Liver (tissue), 9 donors: ENCODE measurements around the gene NRF1. TPM values are rescaled to one million over a fixed set of nuclear protein-coding genes. Genes with fewer than 3 reads are reported as not detected.

Experiments
- DNase-seq: peaks from one replicate; pipeline ENCODE4 v3.0.0-alpha.2; 2017; ENCODE audit warnings: low spot score
- H3K27ac ChIP-seq, 2 donors: one replicate each; pipeline ENCODE4 v1.7.0; 2013; ENCODE audit warnings: inconsistent platforms in 2 of 2, low read length in 2 of 2, control low read depth in 1 of 2, low read depth in 1 of 2, mild to moderate bottlenecking in 1 of 2
- H3K27me3 ChIP-seq, 4 donors: one replicate each; pipeline versions ENCODE4 v1.6.1 to v1.7.0; 2013; ENCODE audit warnings: low read length in 3 of 4, inconsistent platforms in 1 of 4, mild to moderate bottlenecking in 1 of 4, moderate library complexity in 1 of 4; ENCODE audit not compliant: control insufficient read depth in 4 of 4, insufficient read depth in 4 of 4
- H3K36me3 ChIP-seq, 4 donors: one replicate each; pipeline versions ENCODE4 v1.6.1 to v1.7.0; 2013; ENCODE audit warnings: low read length in 3 of 4, mild to moderate bottlenecking in 3 of 4, low read depth in 1 of 4, moderate library complexity in 1 of 4; ENCODE audit not compliant: control insufficient read depth in 4 of 4, insufficient read depth in 3 of 4
- H3K4me1 ChIP-seq, 4 donors: one replicate each; pipeline versions ENCODE4 v1.6.1 to v1.7.0; 2013; ENCODE audit warnings: low read length in 3 of 4, mild to moderate bottlenecking in 3 of 4, moderate library complexity in 1 of 4; ENCODE audit not compliant: control insufficient read depth in 4 of 4, insufficient read depth in 4 of 4
- H3K4me3 ChIP-seq, 3 donors: one replicate each; pipeline versions ENCODE4 v1.6.1 to v1.7.0; 2013; ENCODE audit warnings: low read length in 3 of 3, control low read depth in 1 of 3, low read depth in 1 of 3, mild to moderate bottlenecking in 1 of 3
- H3K9ac ChIP-seq, 2 donors: one replicate each; pipeline ENCODE4 v1.7.0; 2013; ENCODE audit warnings: low read length in 2 of 2, mild to moderate bottlenecking in 2 of 2, moderate library complexity in 2 of 2, control low read depth in 1 of 2, low read depth in 1 of 2
- H3K9me3 ChIP-seq, 4 donors: one replicate each; pipeline versions ENCODE4 v1.6.1 to v1.7.0; 2013; ENCODE audit warnings: low read length in 3 of 4; ENCODE audit not compliant: control insufficient read depth in 4 of 4
- CTCF ChIP-seq: fragments of 150-350 bp; IDR thresholded peaks from 2 replicates; pipeline ENCODE4 v1.5.1; 2017; ENCODE audit warnings: improper control_type of control experiment, low read depth, low read length; ENCODE audit not compliant: missing input control
- EGR1 ChIP-seq, 2 donors: IDR thresholded peaks; 2 replicates each; pipeline ENCODE4 v1.6.1; 2016 to 2018; ENCODE audit warnings: antibody characterized with exemption in 2 of 2, low read depth in 2 of 2
- FOXA1 ChIP-seq: IDR thresholded peaks from 2 replicates; pipeline ENCODE4 v1.6.1; 2016; ENCODE audit warnings: antibody characterized with exemption
- FOXA2 ChIP-seq: IDR thresholded peaks from 2 replicates; pipeline ENCODE4 v1.6.1; 2016; ENCODE audit warnings: antibody characterized with exemption
- GABPA ChIP-seq, 2 donors: IDR thresholded peaks in 1 of 2; conservative IDR thresholded peaks in 1 of 2; 2 replicates each; pipeline ENCODE4 v1.6.1; 2016; ENCODE audit warnings: antibody characterized with exemption in 2 of 2, mild to moderate bottlenecking in 1 of 2, moderate library complexity in 1 of 2
- HNF4A ChIP-seq, 2 donors: conservative IDR thresholded peaks; 2 replicates each; pipeline ENCODE4 v1.6.1; 2016; ENCODE audit warnings: antibody characterized with exemption in 2 of 2, mild to moderate bottlenecking in 2 of 2
- HNF4G ChIP-seq: IDR thresholded peaks from 2 replicates; pipeline ENCODE4 v1.6.1; 2016; ENCODE audit warnings: antibody characterized with exemption
- JUND ChIP-seq, 2 donors: IDR thresholded peaks; 2 replicates each; pipeline ENCODE4 v1.6.1; 2016; ENCODE audit warnings: antibody characterized with exemption in 2 of 2
- MAX ChIP-seq: IDR thresholded peaks from 2 replicates; pipeline ENCODE4 v1.6.1; 2016; ENCODE audit warnings: antibody characterized with exemption
- NR2F2 ChIP-seq: IDR thresholded peaks from 2 replicates; pipeline ENCODE4 v1.6.1; 2016; ENCODE audit warnings: antibody characterized with exemption
- RAD21 ChIP-seq, 2 donors: IDR thresholded peaks; 2 replicates each; pipeline ENCODE4 v1.6.1; 2016; ENCODE audit warnings: antibody characterized with exemption in 2 of 2, mild to moderate bottlenecking in 2 of 2
- RXRA ChIP-seq, 2 donors: IDR thresholded peaks; 2 replicates each; pipeline ENCODE4 v1.6.1; 2017 to 2018; ENCODE audit warnings: antibody characterized with exemption in 2 of 2, mild to moderate bottlenecking in 1 of 2
- SP1 ChIP-seq: IDR thresholded peaks from 2 replicates; pipeline ENCODE4 v1.6.1; 2018; ENCODE audit warnings: antibody characterized with exemption, mild to moderate bottlenecking
- TAF1 ChIP-seq: conservative IDR thresholded peaks from 2 replicates; pipeline ENCODE4 v1.6.1; 2016; ENCODE audit warnings: antibody characterized with exemption, mild to moderate bottlenecking
- YY1 ChIP-seq: IDR thresholded peaks from 2 replicates; pipeline ENCODE4 v1.6.1; 2016; ENCODE audit warnings: antibody characterized with exemption, mild to moderate bottlenecking
- WGBS: extraction: QIAGEN DNeasy Blood & Tissue Kit; methylation state at CpG from one replicate; pipeline ENCODE4 v1.1.7; 2013; 5-methylcytosine and 5-hydroxymethylcytosine counted together
- polyA plus RNA-seq, 2 donors: library from polyadenylated mRNA; stranded (reverse) in 1 of 2; unstranded in 1 of 2; fragments of 200-250 nt in 1 of 2; fragments of >200 nt in 1 of 2; fragmentation: Nextera tagmentation in 1 of 2; extraction: Ambion mirVana in 1 of 2; gene quantifications; one replicate each; pipeline versions ENCODE4 v1.2.1 to v1.2.3, GENCODE V29; 2013 to 2015
- total RNA-seq, 2 donors: library from RNA; depleted of rRNA; stranded (reverse); fragments of >200 nt; gene quantifications; one replicate each; pipeline ENCODE4 v1.2.3, GENCODE V29; 2014
- TF ChIP-seq, protein P1 (sequence below): IDR thresholded peaks from 2 replicates; pipeline ENCODE4 v1.6.1; 2016; ENCODE audit warnings: antibody characterized with exemption
- TF ChIP-seq, protein P2 (sequence below): IDR thresholded peaks from 2 replicates; pipeline ENCODE4 v1.6.1; 2016; ENCODE audit warnings: antibody characterized with exemption, mild to moderate bottlenecking
- TF ChIP-seq, protein P3 (sequence below): IDR thresholded peaks from 2 replicates; pipeline ENCODE4 v1.6.1; 2016; ENCODE audit warnings: antibody characterized with exemption
- donor health status: healthy.
- donor health status: healthy.
- donor health status: healthy.
- donor health status: healthy.
- donor health status: healthy.

The NRF1 gene
- total and polyA plus RNA-seq, 4 donors = 1.3 to 14.8 (median 5.3) TPM

DNA sequence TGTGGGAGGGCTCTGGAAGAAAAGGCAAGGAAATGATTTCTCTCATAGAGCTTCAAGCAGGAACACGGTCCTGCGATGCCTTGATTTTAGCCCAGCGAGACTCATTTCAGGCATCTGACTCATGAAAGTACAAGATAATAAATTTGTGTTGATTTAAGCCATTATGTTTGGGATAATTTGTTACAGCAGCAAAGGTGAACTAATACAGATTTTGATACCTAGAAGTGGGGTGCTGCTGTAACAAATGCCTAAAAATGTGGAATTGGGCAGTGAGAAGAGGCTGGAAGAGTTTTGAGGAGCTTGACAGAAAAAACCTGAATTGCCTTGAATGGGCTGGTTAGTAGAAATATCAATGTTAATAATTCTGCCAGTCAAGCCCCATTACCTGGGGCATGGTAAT is 44.1 kb upstream of the NRF1 start:
- Histone ChIP-seq H3K27me3 (no peaks in the 10 kb centered on the region), H3K27ac (no peak overlapping the region), H3K9ac (no peak overlapping the region), H3K9me3 (no peaks in the 10 kb centered on the region), H3K4me3 (no peak overlapping the region), H3K4me1 (no peaks in the 10 kb centered on the region), H3K36me3 (no peaks in the 10 kb centered on the region)
- DNase-seq = no peak
- 97% methylated on average over 3 of the region's 3 CpGs for WGBS
- TF ChIP-seq YY1 (no peak), JUND (IDR thresholded peaks at IDR 0.05) (no peak), NR2F2 (no peak), TAF1 (no peak), RXRA (IDR thresholded peaks at IDR 0.05) (no peak), FOXA2 (no peak), MAX (no peak), FOXA1 (no peak), HNF4G (no peak)
- TF ChIP-seq, protein P1, sequence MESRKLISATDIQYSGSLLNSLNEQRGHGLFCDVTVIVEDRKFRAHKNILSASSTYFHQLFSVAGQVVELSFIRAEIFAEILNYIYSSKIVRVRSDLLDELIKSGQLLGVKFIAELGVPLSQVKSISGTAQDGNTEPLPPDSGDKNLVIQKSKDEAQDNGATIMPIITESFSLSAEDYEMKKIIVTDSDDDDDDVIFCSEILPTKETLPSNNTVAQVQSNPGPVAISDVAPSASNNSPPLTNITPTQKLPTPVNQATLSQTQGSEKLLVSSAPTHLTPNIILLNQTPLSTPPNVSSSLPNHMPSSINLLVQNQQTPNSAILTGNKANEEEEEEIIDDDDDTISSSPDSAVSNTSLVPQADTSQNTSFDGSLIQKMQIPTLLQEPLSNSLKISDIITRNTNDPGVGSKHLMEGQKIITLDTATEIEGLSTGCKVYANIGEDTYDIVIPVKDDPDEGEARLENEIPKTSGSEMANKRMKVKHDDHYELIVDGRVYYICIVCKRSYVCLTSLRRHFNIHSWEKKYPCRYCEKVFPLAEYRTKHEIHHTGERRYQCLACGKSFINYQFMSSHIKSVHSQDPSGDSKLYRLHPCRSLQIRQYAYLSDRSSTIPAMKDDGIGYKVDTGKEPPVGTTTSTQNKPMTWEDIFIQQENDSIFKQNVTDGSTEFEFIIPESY = no peak
- TF ChIP-seq, protein P2, sequence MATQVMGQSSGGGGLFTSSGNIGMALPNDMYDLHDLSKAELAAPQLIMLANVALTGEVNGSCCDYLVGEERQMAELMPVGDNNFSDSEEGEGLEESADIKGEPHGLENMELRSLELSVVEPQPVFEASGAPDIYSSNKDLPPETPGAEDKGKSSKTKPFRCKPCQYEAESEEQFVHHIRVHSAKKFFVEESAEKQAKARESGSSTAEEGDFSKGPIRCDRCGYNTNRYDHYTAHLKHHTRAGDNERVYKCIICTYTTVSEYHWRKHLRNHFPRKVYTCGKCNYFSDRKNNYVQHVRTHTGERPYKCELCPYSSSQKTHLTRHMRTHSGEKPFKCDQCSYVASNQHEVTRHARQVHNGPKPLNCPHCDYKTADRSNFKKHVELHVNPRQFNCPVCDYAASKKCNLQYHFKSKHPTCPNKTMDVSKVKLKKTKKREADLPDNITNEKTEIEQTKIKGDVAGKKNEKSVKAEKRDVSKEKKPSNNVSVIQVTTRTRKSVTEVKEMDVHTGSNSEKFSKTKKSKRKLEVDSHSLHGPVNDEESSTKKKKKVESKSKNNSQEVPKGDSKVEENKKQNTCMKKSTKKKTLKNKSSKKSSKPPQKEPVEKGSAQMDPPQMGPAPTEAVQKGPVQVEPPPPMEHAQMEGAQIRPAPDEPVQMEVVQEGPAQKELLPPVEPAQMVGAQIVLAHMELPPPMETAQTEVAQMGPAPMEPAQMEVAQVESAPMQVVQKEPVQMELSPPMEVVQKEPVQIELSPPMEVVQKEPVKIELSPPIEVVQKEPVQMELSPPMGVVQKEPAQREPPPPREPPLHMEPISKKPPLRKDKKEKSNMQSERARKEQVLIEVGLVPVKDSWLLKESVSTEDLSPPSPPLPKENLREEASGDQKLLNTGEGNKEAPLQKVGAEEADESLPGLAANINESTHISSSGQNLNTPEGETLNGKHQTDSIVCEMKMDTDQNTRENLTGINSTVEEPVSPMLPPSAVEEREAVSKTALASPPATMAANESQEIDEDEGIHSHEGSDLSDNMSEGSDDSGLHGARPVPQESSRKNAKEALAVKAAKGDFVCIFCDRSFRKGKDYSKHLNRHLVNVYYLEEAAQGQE = no peak

- Histone ChIP-seq H3K36me3 (no peaks in the 10 kb centered on the region), H3K27me3 (no peaks in the 10 kb centered on the region), H3K9ac (no peak overlapping the region), H3K27ac (no peak overlapping the region), H3K9me3 (no peaks in the 10 kb centered on the region), H3K4me3 (no peak overlapping the region), H3K4me1 (no peaks in the 10 kb centered on the region)
- TF ChIP-seq HNF4G = no peak
- no peak for TF ChIP-seq SP1
- no peak for TF ChIP-seq HNF4A (conservative IDR thresholded peaks at IDR 0.05)
- TF ChIP-seq JUND (IDR thresholded peaks at IDR 0.05) = no peak
- TF ChIP-seq CTCF = no peak
- TF ChIP-seq YY1 = no peak
- no peak for TF ChIP-seq EGR1 (IDR thresholded peaks at IDR 0.05; ENCODE audit: low read depth in 2 of 2)
- no peak for TF ChIP-seq RAD21 (IDR thresholded peaks at IDR 0.05)
- no peak for TF ChIP-seq FOXA2
- no peak for TF ChIP-seq TAF1
- TF ChIP-seq, protein P2 = no peak
- TF ChIP-seq, protein P3, sequence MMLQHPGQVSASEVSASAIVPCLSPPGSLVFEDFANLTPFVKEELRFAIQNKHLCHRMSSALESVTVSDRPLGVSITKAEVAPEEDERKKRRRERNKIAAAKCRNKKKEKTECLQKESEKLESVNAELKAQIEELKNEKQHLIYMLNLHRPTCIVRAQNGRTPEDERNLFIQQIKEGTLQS = no peak
- TF ChIP-seq GABPA (IDR thresholded peaks at IDR 0.05 in 1 of 2, conservative IDR thresholded peaks at IDR 0.05 in 1 of 2) = no peak
- TF ChIP-seq MAX = no peak
- no peak for TF ChIP-seq NR2F2
- TF ChIP-seq FOXA1 = no peak
- no peak for DNase-seq
- WGBS = 94% methylated on average over 1 of the region's 1 CpG
Observed at GRCh38 chr7:129568240-129568639, 43.3 kb upstream of the NRF1 start.
